Stimulated activated CD8-positive, alpha-beta memory T cell treated with anti-CD3 and anti-CD28 coated beads, Interleukin-15, amount 100 ng/mL, for 24 hours (primary cell): ENCODE data around the gene GALNT18.

ENCODE experiments used
- DNase-seq: peaks from one replicate; pipeline ENCODE4 v3.0.0-alpha.2; 2020; ENCODE audit warnings: low read depth

GALNT18 gene

GRCh38 chr11:11265320-11265719 lies 356.5 kb downstream of the GALNT18 start:
- DNase-seq = no peak

GRCh38 chr11:11263238-11264005 lies 358.4 kb downstream of the GALNT18 start:
- DNase-seq = no peak

GRCh38 chr11:11262171-11262920 lies 359.5 kb downstream of the GALNT18 start:
- DNase-seq = no peak

GRCh38 chr11:11261629-11262028 lies 360.2 kb downstream of the GALNT18 start:
- no peak for DNase-seq

- DNase-seq = no peak
Observed at GRCh38 chr11:11260903-11261302, 360.9 kb downstream of the GALNT18 start.

GRCh38 chr11:11253995-11254394 lies 367.8 kb downstream of the GALNT18 start:
- DNase-seq = no peak

- DNase-seq = no peak
Observed at GRCh38 chr11:11253497-11253896, 368.3 kb downstream of the GALNT18 start.

- DNase-seq = no peak
Observed at GRCh38 chr11:11252403-11252802, 369.4 kb downstream of the GALNT18 start.

- no peak for DNase-seq
Observed at GRCh38 chr11:11251394-11251970, 370.3 kb downstream of the GALNT18 start.

- DNase-seq = no peak
Observed at GRCh38 chr11:11250470-11250869, 371.3 kb downstream of the GALNT18 start.

- DNase-seq = no peak
Observed at GRCh38 chr11:11247576-11247975, 374.2 kb downstream of the GALNT18 start.

- DNase-seq = no peak
Observed at GRCh38 chr11:11247086-11247485, 374.7 kb downstream of the GALNT18 start.

GRCh38 chr11:11246166-11246565 lies 375.6 kb downstream of the GALNT18 start:
- DNase-seq = no peak

- no peak for DNase-seq
Observed at GRCh38 chr11:11245453-11245852, 376.4 kb downstream of the GALNT18 start.

- no peak for DNase-seq
Observed at GRCh38 chr11:11244470-11245080, 377.2 kb downstream of the GALNT18 start.

GRCh38 chr11:11243590-11244469 lies 378.0 kb downstream of the GALNT18 start:
- no peak for DNase-seq

GRCh38 chr11:11243209-11243589 lies 378.6 kb downstream of the GALNT18 start:
- DNase-seq = no peak

- no peak for DNase-seq
Observed at GRCh38 chr11:11241284-11241683, 380.5 kb downstream of the GALNT18 start.

GRCh38 chr11:11239959-11240358 lies 381.8 kb downstream of the GALNT18 start:
- DNase-seq = no peak

- DNase-seq = no peak
Observed at GRCh38 chr11:11237070-11237832, 384.6 kb downstream of the GALNT18 start.

GRCh38 chr11:11236498-11237059 lies 385.2 kb downstream of the GALNT18 start:
- no peak for DNase-seq
